Stimulated activated CD4-positive, alpha-beta T cell treated with anti-CD3 and anti-CD28 coated beads, Interleukin-1b, Interleukin-23, amount 100 ng/mL, for 4 hours (primary cell): Measurements from ENCODE around the gene MAGOHB.
"Not testable (repeated sequence)": the region's sequence is repeated elsewhere in the genome, so short reads cannot be mapped to it uniquely, and the experiment has no call there.

Experiments used
- DNase-seq, 2 donors: peaks; one replicate each; pipeline ENCODE4 v3.0.0-alpha.2; 2020; ENCODE audit warnings: low read depth in 2 of 2

Gene MAGOHB

DNA sequence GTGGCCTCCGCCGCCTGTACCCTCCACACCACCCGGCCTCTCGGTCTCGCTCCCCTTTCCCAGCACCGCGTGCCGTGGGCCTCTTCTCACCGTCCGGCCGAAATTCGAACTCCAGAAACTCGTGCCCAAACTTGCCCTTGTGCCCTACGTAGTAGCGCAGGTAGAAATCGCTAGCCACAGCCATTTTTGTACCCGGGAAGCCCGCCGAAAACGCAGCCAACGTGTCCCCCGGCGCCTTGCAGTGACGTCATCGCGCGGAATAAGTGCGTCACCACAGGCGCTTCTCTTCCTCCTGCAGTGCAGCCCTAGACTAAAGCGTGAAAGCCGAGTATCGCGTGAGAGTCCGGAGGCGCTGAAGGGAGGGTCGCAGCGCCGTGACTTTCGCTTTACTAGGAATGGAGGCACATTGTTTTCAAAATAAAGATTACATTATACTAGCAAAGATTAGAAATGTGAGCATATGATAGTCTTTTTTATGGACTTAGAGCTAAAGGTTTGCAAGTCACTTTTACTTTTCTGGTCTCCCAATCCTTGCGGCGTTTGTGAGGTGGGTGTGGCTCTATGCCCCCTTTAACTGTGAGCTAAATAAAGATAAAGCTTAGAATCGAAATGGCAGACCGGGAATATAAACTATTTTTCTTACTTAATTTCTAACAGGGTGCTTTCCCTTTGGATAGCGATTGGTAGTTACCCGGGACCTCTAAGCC lies at the start of gene MAGOHB:
TSS of gene MAGOHB (minus strand) at position 261 of the 707 bp plus-strand sequence. CDS start at position 184, 77 bp downstream.
- peak; percentile 99 to 100 for DNase-seq

DNA sequence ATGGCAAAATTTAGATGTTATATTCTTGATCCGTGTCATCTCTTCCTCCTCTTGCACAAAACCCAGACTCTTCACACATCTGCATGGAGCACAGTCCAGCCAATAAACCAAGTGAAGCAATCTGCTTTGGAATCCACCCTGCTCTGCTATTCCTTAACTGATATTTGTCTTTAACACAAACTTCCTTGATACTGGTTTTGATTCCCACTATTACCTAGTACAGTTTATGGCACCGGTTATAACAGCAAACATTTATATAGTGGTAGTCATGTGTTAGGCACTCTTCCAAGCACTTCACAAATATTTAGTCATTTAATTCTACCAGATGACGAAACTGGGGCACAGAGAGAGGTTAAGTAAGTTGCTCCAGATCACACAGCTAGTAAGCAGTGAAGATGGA lies 47.9 kb upstream of the MAGOHB start:
- no peak for DNase-seq

DNA sequence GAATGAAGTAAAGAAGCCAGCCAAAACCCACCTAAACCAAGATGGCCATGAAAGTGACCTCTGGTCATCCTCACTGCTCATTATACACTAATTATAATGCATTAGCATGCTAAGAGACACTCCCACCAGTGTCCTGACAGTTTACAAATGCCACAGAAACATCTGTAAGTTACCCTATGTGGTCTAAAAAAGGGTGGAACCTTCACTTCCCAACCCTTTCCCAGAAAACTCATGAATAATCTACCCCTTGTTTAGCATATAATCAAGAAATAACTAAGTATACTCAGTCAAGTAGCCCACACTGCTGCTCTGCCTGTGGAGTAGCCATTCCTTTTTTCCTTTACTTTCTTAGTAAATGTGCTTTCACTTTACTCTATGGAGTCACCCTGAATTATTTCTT lies 40.6 kb upstream of the MAGOHB start:
- no peak for DNase-seq

DNA sequence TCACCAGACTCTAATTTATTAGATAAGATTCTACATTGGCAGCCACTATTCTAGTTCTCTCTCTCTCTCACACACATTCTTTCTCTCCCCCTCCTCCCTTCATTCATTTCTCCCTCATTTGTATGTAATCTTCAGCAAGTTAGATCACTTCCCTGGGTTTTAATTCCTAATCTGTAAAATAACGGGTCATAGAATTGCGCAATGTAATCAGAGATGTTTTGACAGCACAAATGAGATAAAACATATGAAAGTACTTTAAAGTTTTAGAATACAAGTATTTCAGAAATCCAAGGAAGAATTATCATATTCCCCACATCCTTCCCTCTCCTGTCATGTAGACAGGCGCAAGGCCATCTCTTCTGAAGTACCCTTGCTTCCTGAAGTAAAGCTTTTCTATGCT lies 38.8 kb upstream of the MAGOHB start:
- DNase-seq = no peak

DNA sequence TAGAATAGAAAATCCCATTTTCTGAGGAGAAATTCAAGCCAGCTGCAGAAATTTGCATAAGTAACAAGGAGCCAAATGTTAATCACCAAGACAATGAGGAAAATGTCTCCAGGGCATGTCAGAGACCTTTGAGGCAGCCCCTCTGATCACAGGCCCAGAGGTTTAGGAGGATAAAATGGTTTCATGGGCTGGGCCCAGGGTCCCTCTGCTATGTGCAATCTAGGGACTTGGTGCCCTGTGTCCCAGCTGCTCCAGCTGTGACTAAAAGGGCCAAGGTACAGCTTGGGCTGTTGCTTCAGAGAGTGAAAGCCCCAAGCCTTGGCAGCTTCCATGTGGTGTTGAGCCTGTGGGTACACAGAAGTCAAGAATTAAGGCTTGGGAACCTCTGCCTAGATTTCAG lies 33.2 kb upstream of the MAGOHB start:
- not testable (repeated sequence) for DNase-seq

DNA sequence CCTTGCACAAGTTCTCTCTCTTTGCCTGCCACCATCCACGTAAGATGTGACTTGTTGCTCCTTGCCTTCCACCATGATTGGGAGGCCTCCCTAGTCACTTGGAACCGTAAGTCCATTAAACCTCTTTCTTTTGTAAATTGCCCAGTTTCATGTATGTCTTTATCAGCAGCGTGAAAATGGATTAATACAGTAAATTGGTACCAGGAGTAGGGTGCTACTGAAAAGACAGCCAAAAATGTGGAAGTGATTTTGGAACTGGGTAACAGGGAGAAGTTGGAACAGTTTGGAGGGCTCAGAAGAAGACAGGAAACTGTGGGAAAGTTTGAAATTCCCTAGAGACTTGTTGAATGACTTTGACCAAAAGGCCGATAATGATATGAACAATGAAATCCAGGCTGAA lies 32.5 kb upstream of the MAGOHB start:
- no peak for DNase-seq

DNA sequence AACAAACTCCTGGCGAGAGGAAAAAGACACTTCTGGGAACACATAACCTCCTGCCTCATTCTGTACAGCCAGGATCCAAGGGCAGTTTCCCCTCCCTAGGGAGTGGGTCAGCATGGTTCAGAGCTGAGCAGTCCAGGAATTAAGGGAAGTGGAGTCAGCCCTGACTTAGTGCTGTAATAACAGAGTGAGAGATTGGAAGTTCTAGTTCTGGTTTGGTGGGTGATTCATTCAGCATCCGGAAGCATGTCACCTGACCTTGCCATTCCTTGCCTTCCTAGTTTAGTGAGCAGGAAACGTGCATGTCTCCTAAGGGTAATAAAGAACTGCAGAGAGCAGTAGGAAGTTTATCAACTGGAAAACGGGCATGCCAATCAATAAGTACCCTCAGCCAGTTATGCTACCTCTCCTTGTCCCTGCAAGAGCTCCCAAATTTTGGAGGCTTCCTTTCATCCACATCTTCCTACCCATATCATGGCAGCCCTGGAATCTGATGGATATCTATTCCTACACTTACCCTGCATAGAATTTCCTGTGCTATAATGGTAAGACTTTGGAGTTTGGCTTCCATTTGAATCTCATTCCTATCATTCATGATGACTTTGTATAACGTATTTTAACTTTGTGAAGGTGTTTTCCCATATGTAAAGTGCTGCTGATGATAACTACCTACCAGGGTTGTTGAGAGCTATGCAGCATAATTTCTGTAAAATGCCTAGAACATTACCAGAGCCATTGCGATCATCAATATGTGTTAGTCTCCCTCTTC lies 28.5 kb upstream of the MAGOHB start:
- no peak for DNase-seq

DNA sequence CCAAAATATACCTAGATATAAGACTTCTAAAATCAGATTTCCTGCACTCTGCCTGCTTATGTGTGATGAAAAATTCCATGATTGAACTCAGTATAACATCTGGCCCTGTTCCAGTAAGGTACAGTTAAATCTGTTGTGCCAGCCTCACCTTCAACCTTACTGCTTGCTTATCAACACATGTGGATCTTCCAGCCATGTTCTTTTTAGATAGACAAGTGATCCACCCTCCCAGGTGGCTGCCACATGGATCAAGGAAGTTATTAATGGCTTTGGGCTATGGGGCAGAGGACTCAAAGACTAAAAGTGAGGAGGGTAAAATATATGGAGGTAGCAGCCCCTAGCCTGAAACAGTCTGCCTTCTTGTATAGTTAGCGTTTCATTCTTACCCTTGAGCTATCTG lies 25.3 kb upstream of the MAGOHB start:
- DNase-seq = no peak

DNA sequence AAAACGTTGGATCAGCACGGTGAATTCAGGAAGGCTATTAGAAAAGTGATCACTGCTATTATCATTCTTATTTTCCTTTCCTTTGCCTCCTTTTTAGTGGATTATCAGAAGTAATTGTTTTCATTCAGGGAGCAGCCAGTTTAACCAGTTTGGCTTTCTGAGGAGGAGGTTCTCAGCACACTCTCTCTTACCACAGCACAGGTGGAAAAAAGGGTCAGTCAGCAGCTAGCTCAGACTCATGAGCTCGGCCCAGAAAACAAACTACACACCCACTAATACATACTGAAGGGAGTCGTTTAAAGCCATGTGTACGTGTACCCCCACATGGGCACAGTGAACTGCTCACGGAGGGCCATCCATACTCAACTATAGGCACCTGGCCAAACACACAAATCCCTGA lies 23.2 kb upstream of the MAGOHB start:
- no peak for DNase-seq

DNA sequence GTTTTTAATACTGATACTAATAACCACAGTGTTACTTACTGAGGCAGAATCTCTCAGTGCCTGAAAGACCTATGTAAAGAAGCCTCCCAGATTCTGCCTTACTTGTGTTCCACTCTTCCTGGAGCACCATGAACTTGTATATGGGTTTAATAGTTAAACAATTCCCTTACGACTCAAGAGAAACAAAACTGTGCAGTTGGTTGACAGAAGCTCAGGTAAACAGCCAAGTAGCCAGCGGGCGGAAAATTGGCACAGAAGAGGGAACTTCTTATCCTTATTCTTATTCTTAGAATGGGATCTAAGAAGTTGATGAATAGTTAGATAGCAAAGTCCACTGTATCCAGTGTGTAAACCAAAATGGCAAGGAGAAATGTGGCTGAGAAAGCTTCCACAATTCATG lies 22.7 kb upstream of the MAGOHB start:
- DNase-seq = no peak

DNA sequence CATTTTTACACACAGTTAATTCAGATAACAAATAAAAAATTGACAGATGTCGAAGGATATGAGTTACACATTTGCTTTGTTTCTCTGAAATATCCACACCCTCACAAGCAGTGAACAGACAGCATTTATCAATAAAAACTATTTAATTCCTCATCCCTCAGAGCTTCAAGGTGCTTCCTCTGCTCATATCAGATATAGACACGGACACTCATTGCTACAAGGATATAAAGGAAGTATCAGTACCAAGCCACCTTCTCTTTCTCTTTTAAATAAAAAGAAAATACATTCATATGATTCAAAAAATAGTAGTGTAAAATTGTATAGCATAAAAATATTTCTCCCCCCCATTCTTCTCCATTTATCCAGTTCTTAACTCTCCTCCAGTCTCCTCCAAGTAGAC lies 21.9 kb upstream of the MAGOHB start:
- no peak for DNase-seq

DNA sequence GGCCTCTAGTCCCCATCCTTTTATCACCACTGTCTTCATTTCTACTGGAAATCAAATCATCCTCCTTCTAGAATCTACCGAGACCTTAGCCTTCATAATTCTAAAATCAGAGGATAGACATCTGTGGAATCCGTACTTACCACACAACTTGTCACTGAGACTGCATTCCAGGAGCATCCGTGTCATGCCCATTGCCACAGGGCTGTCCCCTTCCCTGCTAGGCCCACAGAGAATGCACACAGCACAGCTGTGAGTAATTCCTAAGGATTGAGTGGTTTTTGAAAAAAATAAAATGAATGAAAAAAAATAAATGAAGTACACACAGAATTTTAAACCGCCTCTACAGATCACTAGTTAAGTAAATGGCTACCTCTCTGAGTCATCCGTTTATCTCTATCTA lies 21.0 kb upstream of the MAGOHB start:
- no peak for DNase-seq

DNA sequence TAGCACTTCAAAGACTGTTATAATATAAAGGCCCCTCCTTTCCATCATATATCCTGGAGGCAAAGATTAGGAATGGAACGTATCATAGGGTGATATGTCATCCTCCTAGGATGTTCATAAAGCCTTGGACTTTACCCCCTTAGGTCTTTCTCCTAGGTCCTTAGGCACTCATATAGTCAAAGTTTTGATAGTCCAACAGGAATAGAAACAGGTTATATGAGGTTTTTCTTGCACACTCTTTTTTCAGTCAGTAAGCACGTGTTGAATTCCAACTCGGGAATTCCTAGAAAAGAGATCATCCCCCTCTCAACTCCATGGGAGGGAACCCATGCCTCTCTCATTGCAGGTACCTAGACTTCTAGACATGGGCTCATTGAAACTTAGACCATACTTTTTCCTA lies 20.1 kb upstream of the MAGOHB start:
- DNase-seq = no peak

DNA sequence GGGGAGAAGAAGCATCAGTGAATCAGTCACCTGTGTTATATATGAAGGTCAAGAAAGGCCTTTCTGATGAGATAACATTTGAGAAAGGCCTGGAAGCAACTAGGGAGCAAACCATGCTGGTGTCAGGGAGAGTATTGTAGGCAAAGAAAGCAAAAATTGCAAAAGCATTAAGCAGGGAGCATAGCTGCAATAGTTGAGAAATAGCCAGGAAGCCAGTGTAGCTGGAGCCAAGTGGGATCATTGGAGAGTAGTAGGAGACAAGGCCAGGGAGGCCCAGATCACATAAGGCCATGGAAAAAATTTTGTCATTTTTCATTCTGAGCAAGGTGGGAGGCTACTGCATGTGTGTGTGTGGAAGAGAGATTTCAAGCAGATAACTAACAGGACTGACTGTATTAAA lies 18.8 kb upstream of the MAGOHB start:
- no peak for DNase-seq

DNA sequence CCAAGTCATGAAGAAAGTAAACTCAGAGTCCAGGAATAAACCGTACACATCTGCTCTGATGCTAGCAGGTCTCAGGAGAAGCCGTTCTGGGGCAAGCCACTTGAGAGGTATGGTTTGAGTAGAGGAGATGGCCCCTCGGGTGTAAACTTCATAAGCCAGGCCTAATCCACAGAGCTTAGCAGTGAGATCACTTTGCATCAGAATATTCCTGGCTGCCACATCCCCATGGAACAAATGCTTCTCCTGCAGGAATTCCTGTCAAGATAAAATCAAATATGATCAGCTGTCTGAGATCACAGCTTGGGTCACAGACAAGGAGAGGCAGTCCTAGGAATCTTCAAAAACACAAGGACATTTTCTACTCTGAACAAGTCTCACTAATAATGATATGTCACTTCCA lies 11.2 kb upstream of the MAGOHB start:
- DNase-seq = no peak

DNA sequence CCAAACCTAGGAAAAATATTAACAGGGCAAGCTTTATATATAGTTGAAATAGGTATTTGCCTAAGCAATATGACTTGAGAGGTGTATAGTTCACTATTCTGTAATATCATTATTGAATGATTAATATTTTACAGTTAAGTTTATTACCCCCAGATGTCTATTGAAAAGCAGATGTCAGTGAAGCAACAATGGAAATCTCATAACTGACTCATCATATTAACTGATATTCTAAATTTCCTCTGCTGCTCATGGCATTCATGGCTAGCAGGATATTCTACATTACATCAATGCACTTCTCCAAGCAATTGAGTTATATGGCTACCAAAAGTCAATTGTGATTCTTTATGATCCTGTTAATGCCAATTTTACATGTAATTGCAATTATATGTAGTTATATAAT lies 9.7 kb upstream of the MAGOHB start:
- DNase-seq = no peak

DNA sequence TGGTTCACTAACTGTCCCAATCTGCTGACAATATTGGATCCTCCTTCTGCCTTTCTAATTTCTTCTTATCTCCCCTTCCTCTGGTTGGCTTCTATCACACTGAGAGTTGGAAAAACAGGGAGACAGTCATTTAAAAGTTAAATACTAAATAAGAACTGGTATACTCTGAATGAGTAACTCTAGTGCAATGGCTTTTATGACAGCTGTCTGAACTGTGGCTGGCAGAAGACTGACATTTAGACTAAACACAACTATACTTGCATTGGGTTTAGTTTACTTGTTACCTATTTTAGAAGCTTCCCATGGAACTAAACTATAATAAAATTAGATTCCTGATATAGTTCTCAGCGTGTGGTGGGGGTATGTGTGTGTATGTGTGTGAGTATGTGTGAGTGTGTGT lies 7.9 kb upstream of the MAGOHB start:
- DNase-seq = no peak

DNA sequence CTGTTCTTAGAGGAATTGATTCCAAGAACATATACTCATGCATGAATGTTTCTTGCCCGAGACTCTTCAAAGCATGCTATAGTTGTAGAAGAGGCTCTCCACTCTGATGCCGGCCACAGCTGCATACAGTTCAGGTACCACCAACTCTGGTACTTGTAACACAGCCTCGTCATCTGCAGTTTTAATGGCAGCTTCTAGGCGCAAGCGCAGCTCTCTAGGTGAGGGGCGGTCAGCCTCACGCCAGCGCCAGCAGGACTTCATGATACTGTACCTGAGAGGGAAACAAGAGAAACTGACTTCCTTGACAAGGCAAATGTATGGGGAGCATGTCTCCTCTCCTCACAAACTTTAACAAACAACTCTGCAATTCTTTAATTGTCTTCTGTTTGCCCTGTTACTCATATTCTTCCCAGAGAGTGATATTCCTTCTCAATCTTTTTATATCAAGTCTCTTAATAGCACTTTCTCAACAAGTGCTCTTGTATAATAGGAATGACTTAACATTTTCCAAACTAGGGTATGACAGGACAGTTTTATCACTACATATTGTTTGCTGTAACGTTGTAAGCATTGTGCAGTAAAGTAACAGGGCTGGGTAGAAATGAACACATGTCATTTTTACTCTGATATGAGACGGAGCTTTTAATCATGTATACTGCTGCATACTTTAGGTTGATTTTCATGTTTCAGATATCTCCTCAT lies 6.8 kb upstream of the MAGOHB start:
- no peak for DNase-seq

DNA sequence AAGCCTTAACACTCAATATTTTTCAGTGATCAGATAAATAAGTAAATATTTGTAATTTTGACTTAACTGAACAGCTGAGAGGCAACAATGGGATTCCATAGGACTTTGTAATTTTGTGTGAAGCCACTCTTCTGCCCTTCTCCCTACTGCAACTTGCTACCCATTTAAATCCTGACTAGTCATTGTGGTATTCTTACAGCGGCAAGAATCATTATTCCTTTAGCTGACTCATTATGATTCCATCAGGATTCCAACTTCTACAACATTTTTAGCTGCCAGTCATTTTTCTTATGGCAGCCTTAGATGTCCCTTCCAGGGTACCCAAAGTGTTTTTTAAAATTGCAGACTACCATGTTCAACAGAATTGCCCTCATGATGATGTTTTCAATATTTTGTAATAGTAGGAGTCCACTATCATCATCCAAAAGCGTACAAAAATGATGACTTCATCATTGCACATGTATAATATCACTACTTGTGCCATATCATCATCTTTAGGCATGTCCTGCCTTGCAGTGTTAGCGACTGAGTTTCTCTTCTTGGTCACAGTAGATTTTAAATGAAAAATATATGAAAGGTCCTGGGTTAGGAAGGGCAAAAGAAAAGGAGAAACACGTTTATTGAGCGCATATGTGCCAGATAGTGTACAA lies 5.1 kb upstream of the MAGOHB start:
- DNase-seq = no peak

DNA sequence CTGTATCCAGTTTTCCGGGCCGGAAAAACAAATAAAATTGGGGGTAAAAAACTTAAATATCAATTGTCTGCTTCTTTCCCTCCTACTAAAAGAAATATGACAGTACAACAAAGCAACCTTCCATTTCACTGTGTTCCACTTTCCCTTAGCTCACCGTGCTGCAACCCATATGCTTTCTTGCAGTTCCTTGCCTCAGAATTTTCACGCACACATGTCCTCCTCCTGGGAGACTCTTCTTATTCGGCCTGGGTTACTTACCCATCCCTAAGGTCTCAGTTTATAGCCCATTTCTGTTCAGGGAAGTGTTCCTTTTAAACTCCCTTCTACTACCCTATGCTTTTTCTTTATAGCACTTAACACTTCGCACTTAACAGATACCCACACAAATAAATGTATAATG lies 4.5 kb upstream of the MAGOHB start:
- no peak for DNase-seq

DNA sequence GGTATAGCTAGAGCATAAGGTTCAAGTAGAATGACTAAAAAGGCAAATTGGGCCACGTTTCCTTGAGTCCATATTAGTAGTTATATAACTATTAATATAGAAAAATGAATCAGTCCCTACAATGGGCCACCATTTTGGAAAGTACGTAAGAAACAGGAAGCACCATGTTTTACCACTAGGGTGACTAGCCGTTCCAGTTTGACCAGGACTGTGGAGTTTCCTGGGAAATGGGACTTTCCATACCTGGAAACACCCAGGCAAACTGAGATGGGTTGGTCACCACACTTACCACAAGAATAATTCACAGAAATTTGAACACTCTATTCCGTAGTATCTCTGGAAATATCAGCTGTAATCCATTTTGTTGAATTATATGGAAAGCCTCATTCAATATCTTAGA lies 2.1 kb upstream of the MAGOHB start:
- no peak for DNase-seq

DNA sequence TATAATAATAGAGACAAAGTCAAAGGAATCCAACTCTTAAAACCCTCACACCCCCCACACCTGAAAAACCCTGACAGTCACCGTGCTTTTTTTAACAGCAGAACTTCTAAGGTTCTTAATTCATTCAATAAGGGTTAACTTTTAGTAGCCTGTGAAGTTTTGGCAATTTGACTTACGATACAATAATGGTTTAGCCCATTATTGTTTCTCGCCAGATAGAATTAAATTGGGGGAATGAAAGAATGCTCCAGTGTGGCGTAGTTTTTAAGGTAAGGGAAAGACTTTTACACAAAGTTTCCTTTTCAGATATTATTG lies 604 bp upstream of the MAGOHB start:
- DNase-seq = no peak

DNA sequence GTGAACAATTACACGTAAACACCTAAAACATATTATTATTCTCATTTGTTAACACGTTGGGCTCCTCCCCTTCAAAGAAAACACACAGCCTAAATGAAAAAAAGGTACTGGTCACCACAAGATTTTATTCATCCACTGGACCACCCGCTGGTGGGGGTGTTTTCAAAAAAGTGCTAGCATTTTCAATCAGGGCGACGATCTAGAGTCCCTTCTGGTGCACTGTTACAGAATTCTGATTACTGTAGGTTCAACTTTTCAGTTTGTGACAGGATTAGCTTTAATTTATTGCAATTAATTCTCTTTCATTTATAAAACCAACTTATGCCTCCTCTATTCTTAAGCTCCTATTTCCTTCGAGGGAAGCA lies 443 bp downstream of the MAGOHB start:
- DNase-seq = no peak
